ENCODE data around the gene ZNF566.
"Not testable (repeated sequence)": the region's sequence is repeated elsewhere in the genome, so short reads cannot be mapped to it uniquely, and the experiment has no call there.

Gene ZNF566
- 0.93 to 10.1 (median 5.0) reads per million in 17 experiments for total RNA-seq

GRCh38 chr19:36489118-36489919, at the start of gene ZNF566:
Gene ZNF566, minus strand, starts transcription at chr19:36489561. Its CDS starts 13,004 bp downstream, at chr19:36476557.
- DNase-seq, result peak; percentile 92 to 97 (median 94)

- DNase-seq, result peak in 3 of 4 experiments; percentile 2 to 15 (median 3)
These were observed 39.7 kb upstream of the ZNF566 start for GRCh38 chr19:36528921-36529518.

GRCh38 chr19:36528194-36528920, 39.0 kb upstream of the ZNF566 start, which contains the start of gene ZNF260:
Gene ZNF260, minus strand, starts transcription at chr19:36528271. Its CDS starts 13,033 bp downstream, at chr19:36515238.
- DNase-seq, result peak; percentile 97 to 98 (median 98)

GRCh38 chr19:36527873-36528193, 38.5 kb upstream of the ZNF566 start:
- DNase-seq, result no peak

GRCh38 chr19:36527341-36527740, 38.0 kb upstream of the ZNF566 start:
- no peak for DNase-seq

GRCh38 chr19:36526581-36526980, 37.2 kb upstream of the ZNF566 start:
- DNase-seq, result no peak

GRCh38 chr19:36524617-36525016, 35.3 kb upstream of the ZNF566 start:
- DNase-seq, result no peak

- no peak for DNase-seq
These were observed 24.8 kb upstream of the ZNF566 start for GRCh38 chr19:36514012-36514612.

GRCh38 chr19:36508325-36508724, 19.0 kb upstream of the ZNF566 start:
- DNase-seq, result no peak

- DNase-seq, result no peak
These were observed 12.6 kb upstream of the ZNF566 start for GRCh38 chr19:36501973-36502372.

GRCh38 chr19:36497001-36497400, 7.6 kb upstream of the ZNF566 start:
- no peak for DNase-seq

- DNase-seq, result peak; percentile 37 to 58 (median 41)
These were observed 3.5 kb upstream of the ZNF566 start for GRCh38 chr19:36492689-36493453.

- DNase-seq, result not testable (repeated sequence)
These were observed 1.5 kb upstream of the ZNF566 start for GRCh38 chr19:36490846-36491245.

- peak; percentile 80 to 89 (median 88) for DNase-seq
These were observed 607 bp upstream of the ZNF566 start for GRCh38 chr19:36489920-36490415.

GRCh38 chr19:36488846-36489117, 579 bp downstream of the ZNF566 start:
- DNase-seq, result peak; percentile 1 to 28 (median 12)

GRCh38 chr19:36488118-36488845, 1.1 kb downstream of the ZNF566 start:
- DNase-seq, result no peak

- DNase-seq, result peak in 1 of 4 experiments; percentile 3
These were observed 5.7 kb downstream of the ZNF566 start for GRCh38 chr19:36483653-36484052.

- DNase-seq, result no peak
These were observed 6.5 kb downstream of the ZNF566 start for GRCh38 chr19:36482876-36483275.

- no peak for DNase-seq
These were observed 29.3 kb downstream of the ZNF566 start for GRCh38 chr19:36460046-36460445.

- DNase-seq, result no peak
These were observed 32.5 kb downstream of the ZNF566 start for GRCh38 chr19:36456831-36457230.

GRCh38 chr19:36449059-36449670, 40.2 kb downstream of the ZNF566 start:
- DNase-seq, result no peak

Measured in suppressor macrophage (primary cell).